Neural crest cell (in vitro differentiated cells): ENCODE results near the gene COL7A1. TPM values are rescaled to one million over a fixed set of nuclear protein-coding genes. Genes with fewer than 3 reads are reported as not detected.

Source experiments
- DNase-seq: peaks from one replicate; pipeline ENCODE4 v3.0.0; 2021; ENCODE audit warnings: low read depth, mixed read lengths, low spot score
- H3K27ac Mint-ChIP-seq: one replicate; pipeline ENCODE4 v1.8.0; 2021; ENCODE audit warnings: mild to moderate bottlenecking, mixed read lengths; ENCODE audit not compliant: unreplicated experiment
- H3K27me3 Mint-ChIP-seq: 2 replicates; pipeline ENCODE4 v1.8.0; 2021; ENCODE audit warnings: low read depth, mild to moderate bottlenecking, mixed read lengths
- H3K36me3 Mint-ChIP-seq: 2 replicates; pipeline ENCODE4 v1.8.0; 2021; ENCODE audit warnings: low read depth, mild to moderate bottlenecking, mixed read lengths
- H3K4me1 Mint-ChIP-seq: 2 replicates; pipeline ENCODE4 v1.8.0; 2021; ENCODE audit warnings: mixed read lengths
- H3K4me3 Mint-ChIP-seq: one replicate; pipeline ENCODE4 v1.8.0; 2021; ENCODE audit warnings: mild to moderate bottlenecking, mixed read lengths
- H3K9me3 Mint-ChIP-seq: 2 replicates; pipeline ENCODE4 v1.8.0; 2021; ENCODE audit warnings: mixed read lengths
- long read RNA-seq: library from polyadenylated mRNA; unstranded; transcript quantifications from one replicate; pipeline ENCODE4 v2.0.0, GENCODE V29; 2020
- total RNA-seq: library from RNA; stranded (reverse); gene quantifications from 2 replicates; pipeline ENCODE4 v1.2.1, GENCODE V29; 2021
- TF ChIP-seq, protein P1 (sequence below): fragments of 200-600 bp; sonication (generic); conservative IDR thresholded peaks from 2 replicates; pipeline ENCODE4 v1.5.0; 2021; ENCODE audit warnings: antibody characterized with exemption, mild to moderate bottlenecking

COL7A1 gene
- 28.4 and 28.7 TPM in 2 replicates for total RNA-seq
- long read RNA-seq = 0 reads

- Mint-ChIP-seq H3K4me3 (peak within 1 kb of the TSS; percentile 57), H3K4me1 (peaks cover 17% of the 10 kb centered on the region), H3K9me3 (no peaks in the 10 kb centered on the region), H3K27me3 (peaks cover 2% of the 10 kb centered on the region), H3K27ac (peak within 1 kb of the TSS; percentile 8), H3K36me3 (peaks cover 7% of the 10 kb centered on the region)
- DNase-seq = no peak
- TF ChIP-seq, protein P1, sequence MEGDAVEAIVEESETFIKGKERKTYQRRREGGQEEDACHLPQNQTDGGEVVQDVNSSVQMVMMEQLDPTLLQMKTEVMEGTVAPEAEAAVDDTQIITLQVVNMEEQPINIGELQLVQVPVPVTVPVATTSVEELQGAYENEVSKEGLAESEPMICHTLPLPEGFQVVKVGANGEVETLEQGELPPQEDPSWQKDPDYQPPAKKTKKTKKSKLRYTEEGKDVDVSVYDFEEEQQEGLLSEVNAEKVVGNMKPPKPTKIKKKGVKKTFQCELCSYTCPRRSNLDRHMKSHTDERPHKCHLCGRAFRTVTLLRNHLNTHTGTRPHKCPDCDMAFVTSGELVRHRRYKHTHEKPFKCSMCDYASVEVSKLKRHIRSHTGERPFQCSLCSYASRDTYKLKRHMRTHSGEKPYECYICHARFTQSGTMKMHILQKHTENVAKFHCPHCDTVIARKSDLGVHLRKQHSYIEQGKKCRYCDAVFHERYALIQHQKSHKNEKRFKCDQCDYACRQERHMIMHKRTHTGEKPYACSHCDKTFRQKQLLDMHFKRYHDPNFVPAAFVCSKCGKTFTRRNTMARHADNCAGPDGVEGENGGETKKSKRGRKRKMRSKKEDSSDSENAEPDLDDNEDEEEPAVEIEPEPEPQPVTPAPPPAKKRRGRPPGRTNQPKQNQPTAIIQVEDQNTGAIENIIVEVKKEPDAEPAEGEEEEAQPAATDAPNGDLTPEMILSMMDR = no peak
Measured at GRCh38 chr3:48595075-48595525, at the start of gene COL7A1. COL7A1 (minus strand) TSS chr3:48595329; CDS start chr3:48595159, 170 bp downstream.

- Mint-ChIP-seq H3K9me3 (no peaks in the 10 kb centered on the region), H3K27me3 (no peaks in the 10 kb centered on the region), H3K36me3 (no peaks in the 10 kb centered on the region), H3K4me1 (no peaks in the 10 kb centered on the region), H3K4me3 (no peak overlapping the region), H3K27ac (no peak overlapping the region)
- TF ChIP-seq, protein P1 = no peak
- no peak for DNase-seq
Measured at GRCh38 chr3:48642605-48643004, 47.5 kb upstream of the COL7A1 start.

GRCh38 chr3:48641396-48641795 lies 46.3 kb upstream of the COL7A1 start:
- H3K27me3 Mint-ChIP-seq = no peaks in the 10 kb centered on the region
- no peaks in the 10 kb centered on the region for H3K36me3 Mint-ChIP-seq
- H3K4me3 Mint-ChIP-seq = no peak overlapping the region
- TF ChIP-seq, protein P1 = no peak
- no peak for DNase-seq
- H3K9me3 Mint-ChIP-seq = no peaks in the 10 kb centered on the region
- peak overlapping the region; percentile 58 for H3K27ac Mint-ChIP-seq
- peaks cover 12% of the 10 kb centered on the region for H3K4me1 Mint-ChIP-seq

- peaks cover 22% of the 10 kb centered on the region for H3K4me1 Mint-ChIP-seq
- DNase-seq = no peak
- H3K27ac Mint-ChIP-seq = no peak overlapping the region
- H3K27me3 Mint-ChIP-seq = no peaks in the 10 kb centered on the region
- H3K9me3 Mint-ChIP-seq = no peaks in the 10 kb centered on the region
- no peaks in the 10 kb centered on the region for H3K36me3 Mint-ChIP-seq
- H3K4me3 Mint-ChIP-seq = no peak overlapping the region
- TF ChIP-seq, protein P1 = no peak
Measured at GRCh38 chr3:48639944-48640606, 44.9 kb upstream of the COL7A1 start.

DNA sequence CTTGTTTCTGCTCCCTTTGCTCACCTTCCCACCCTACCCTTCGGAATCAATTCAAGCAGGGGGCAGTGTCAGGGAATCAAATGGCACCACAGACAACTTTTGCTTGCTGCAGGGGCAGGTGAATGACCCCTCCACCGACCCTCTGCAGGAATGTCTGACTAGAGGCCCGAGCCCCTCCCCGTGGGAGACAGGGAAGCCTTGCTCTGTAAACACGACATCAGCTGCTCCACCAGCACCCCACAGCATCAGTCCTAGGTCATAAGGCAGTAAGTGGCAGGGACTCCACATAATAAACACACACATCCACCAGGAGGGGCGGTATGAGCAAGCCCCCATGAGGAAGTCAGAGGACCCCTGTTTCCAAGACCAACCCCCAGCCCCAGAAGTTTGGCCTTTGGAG lies 42.2 kb upstream of the COL7A1 start:
- no peak for DNase-seq
- H3K27me3 Mint-ChIP-seq = no peaks in the 10 kb centered on the region
- H3K27ac Mint-ChIP-seq = peak overlapping the region; percentile 20
- H3K4me3 Mint-ChIP-seq = peak overlapping the region; percentile 89
- peaks cover 32% of the 10 kb centered on the region for H3K4me1 Mint-ChIP-seq
- H3K36me3 Mint-ChIP-seq = no peaks in the 10 kb centered on the region
- TF ChIP-seq, protein P1 = no peak
- H3K9me3 Mint-ChIP-seq = no peaks in the 10 kb centered on the region
